Measurements from ENCODE around the gene RGS16. TPM values are rescaled to one million over a fixed set of nuclear protein-coding genes. Genes with fewer than 3 reads are reported as not detected.

Gene RGS16
- total RNA-seq, 2 experiments from 2014 or later, result 20.1 to 29.5 TPM

- ChIA-PET CTCF (ENCODE audit: unreplicated experiment) (no interaction called here), POLR2A (interaction anchor here (1.2 to 12.1 kb wide), 7 partner anchors 9 to 44 kb away, joined by 3 to 113 read pairs (median 4); partner anchors contain the start of gene RGS16)
- H3K79me2 ChIP-seq (ENCODE audit: insufficient read depth, low read depth, low read length), result no peaks in the 10 kb centered on the region
- TF ChIP-seq EZH2phosphoT487 (IDR thresholded peaks at IDR 0.05; ENCODE audit: borderline replicate concordance, low read depth, low read length) (no peak), CTCF (conservative IDR thresholded peaks at IDR 0.05; ENCODE audit: low read length) (no peak)
- H3K9me2 ChIP-seq (ENCODE audit: insufficient read depth, low read length), result no peaks in the 10 kb centered on the region
- intact Hi-C loops (cut with micrococcal nuclease; ENCODE audit: unreplicated experiment), result no loop called here
- H3K4me3 ChIP-seq (ENCODE audit: low read depth, low read length, poor library complexity, severe bottlenecking), result no peak overlapping the region
- H3K27ac ChIP-seq (ENCODE audit: low read depth, low read length, poor library complexity, severe bottlenecking), result peak overlapping the region; percentile 25
- peaks cover 82% of the 10 kb centered on the region for H3K4me1 ChIP-seq (ENCODE audit: insufficient read depth, low read length, poor library complexity, severe bottlenecking)
- peak overlapping the region; percentile 81; the same call in 1 of the 2 replicates for H3K4me2 ChIP-seq (ENCODE audit: low read length)
- peaks cover 3% of the 10 kb centered on the region; the same call in 1 of the 2 replicates for H3K9me3 ChIP-seq (ENCODE audit: low read length)
- no peaks in the 10 kb centered on the region; the same call in 1 of the 2 replicates for H3K36me3 ChIP-seq (ENCODE audit: insufficient read depth, low read length)
- H2AFZ ChIP-seq (ENCODE audit: low read length), result peak overlapping the region; percentile 85; the same call in 1 of the 2 replicates
- BruUV-seq (replicated peaks), result no TSS peak
- no peaks in the 10 kb centered on the region for H4K20me1 ChIP-seq (ENCODE audit: insufficient read depth, low read length)
- no peak for DNase-seq (ENCODE audit: low spot score)
Observed at GRCh38 chr1:182625024-182625423, 20.8 kb upstream of the RGS16 start.

- Histone ChIP-seq H3K9me3 (ENCODE audit: low read length) (peaks cover 3% of the 10 kb centered on the region; the same call in 1 of the 2 replicates), H4K20me1 (ENCODE audit: insufficient read depth, low read length) (no peaks in the 10 kb centered on the region), H3K79me2 (ENCODE audit: insufficient read depth, low read depth, low read length) (no peaks in the 10 kb centered on the region), H3K4me1 (ENCODE audit: insufficient read depth, low read length, poor library complexity, severe bottlenecking) (peaks cover 78% of the 10 kb centered on the region), H3K27ac (ENCODE audit: low read depth, low read length, poor library complexity, severe bottlenecking) (peak overlapping the region; percentile 25), H3K4me2 (ENCODE audit: low read length) (peak overlapping the region; percentile 81), H3K9me2 (ENCODE audit: insufficient read depth, low read length) (no peaks in the 10 kb centered on the region), H3K4me3 (ENCODE audit: low read depth, low read length, poor library complexity, severe bottlenecking) (no peak overlapping the region), H3K36me3 (ENCODE audit: insufficient read depth, low read length) (no peaks in the 10 kb centered on the region; the same call in 1 of the 2 replicates), H2AFZ (ENCODE audit: low read length) (peak overlapping the region; percentile 85)
- no TSS peak for BruUV-seq (replicated peaks)
- DNase-seq (ENCODE audit: low spot score), result no peak
- intact Hi-C loops (cut with micrococcal nuclease; ENCODE audit: unreplicated experiment), result no loop called here
- ChIA-PET CTCF (ENCODE audit: unreplicated experiment) (no interaction called here), POLR2A (interaction anchor here (0.8 to 12.1 kb wide), 8 partner anchors 7 to 44 kb away, joined by 3 to 113 read pairs (median 3); no protein-coding TSS in a partner anchor)
- TF ChIP-seq CTCF (conservative IDR thresholded peaks at IDR 0.05; ENCODE audit: low read length), result no peak
- TF ChIP-seq EZH2phosphoT487 (IDR thresholded peaks at IDR 0.05; ENCODE audit: borderline replicate concordance, low read depth, low read length), result no peak
Observed at GRCh38 chr1:182624577-182624976, 20.4 kb upstream of the RGS16 start.

- BruUV-seq (replicated peaks), result no TSS peak
- CTCF ChIA-PET (ENCODE audit: unreplicated experiment), result interaction anchor here (1.0 kb wide), 1 partner anchor 16 kb away, joined by 5 read pairs; no protein-coding TSS in a partner anchor
- TF ChIP-seq EZH2phosphoT487 (IDR thresholded peaks at IDR 0.05; ENCODE audit: borderline replicate concordance, low read depth, low read length) (no peak), CTCF (conservative IDR thresholded peaks at IDR 0.05; ENCODE audit: low read length) (no peak)
- H2AFZ ChIP-seq (ENCODE audit: low read length), result peak overlapping the region; percentile 70; the same call in 1 of the 2 replicates
- peak overlapping the region; percentile 48 for H3K4me3 ChIP-seq (ENCODE audit: low read depth, low read length, poor library complexity, severe bottlenecking)
- no peaks in the 10 kb centered on the region for H3K79me2 ChIP-seq (ENCODE audit: insufficient read depth, low read depth, low read length)
- H3K4me1 ChIP-seq (ENCODE audit: insufficient read depth, low read length, poor library complexity, severe bottlenecking), result peaks cover 77% of the 10 kb centered on the region
- H3K27ac ChIP-seq (ENCODE audit: low read depth, low read length, poor library complexity, severe bottlenecking), result peak overlapping the region; percentile 46
- peak; percentile 71 for DNase-seq (ENCODE audit: low spot score)
- H3K9me2 ChIP-seq (ENCODE audit: insufficient read depth, low read length), result no peaks in the 10 kb centered on the region
- POLR2A ChIA-PET, result interaction anchor here (1.0 to 12.1 kb wide), 6 partner anchors 9 to 160 kb away, joined by 3 to 113 read pairs (median 6); no protein-coding TSS in a partner anchor
- intact Hi-C loops (cut with micrococcal nuclease; ENCODE audit: unreplicated experiment), result no loop called here
- peak overlapping the region; percentile 81 for H3K4me2 ChIP-seq (ENCODE audit: low read length)
- peaks cover 3% of the 10 kb centered on the region; the same call in 1 of the 2 replicates for H3K9me3 ChIP-seq (ENCODE audit: low read length)
- H4K20me1 ChIP-seq (ENCODE audit: insufficient read depth, low read length), result no peaks in the 10 kb centered on the region
- no peaks in the 10 kb centered on the region; the same call in 1 of the 2 replicates for H3K36me3 ChIP-seq (ENCODE audit: insufficient read depth, low read length)
Observed at GRCh38 chr1:182622901-182623528, 18.8 kb upstream of the RGS16 start.

Data from OCI-LY7 (cell line).